Measurements from ENCODE around the gene EMD. TPM values are rescaled to one million over a fixed set of nuclear protein-coding genes. Genes with fewer than 3 reads are reported as not detected.

Gene EMD
- total RNA-seq, 1 experiment from 2014 or later: 115 TPM

GRCh38 chrX:154396973-154397887 lies 18.1 kb downstream of the EMD start:
- peak overlapping the region; percentile 98; the same call in 1 of the 2 replicates for H3K14ac ChIP-seq (ENCODE audit: insufficient read depth, low read length)

More at GRCh38 chrX:154396973-154397887, 18.1 kb downstream of the EMD start:
- peak overlapping the region; percentile 91 for H3K4me2 ChIP-seq (ENCODE audit: insufficient read depth, insufficient read length, low read length)
- no CpG with 5 or more reads among the region's 53 CpGs for WGBS (ENCODE audit: extremely low coverage, insufficient read length, low lambda C conversion rate)
- peak overlapping the region; percentile 65 for H3K27ac ChIP-seq (ENCODE audit: insufficient read length, low read depth, low read length)
- H3K9ac ChIP-seq (ENCODE audit: extremely low read depth, insufficient read length, low read length): peak overlapping the region; percentile 95
- TF ChIP-seq CTCF (conservative IDR thresholded peaks at IDR 0.05): no peak
- no peak overlapping the region for H2AK5ac ChIP-seq (ENCODE audit: insufficient read length, low read length)
- peak; percentile 63 for DNase-seq
- peaks cover 27% of the 10 kb centered on the region for H3K9me3 ChIP-seq (ENCODE audit: control insufficient read depth, low read depth, low read length)
- H3T11ph ChIP-seq (ENCODE audit: low read length): no peak overlapping the region
- peak overlapping the region; percentile 36 for H4K91ac ChIP-seq (ENCODE audit: insufficient read length, low read depth, low read length)
- no peak overlapping the region for H2BK20ac ChIP-seq (ENCODE audit: low read depth, low read length, poor library complexity, severe bottlenecking)
- H3K27me3 ChIP-seq (ENCODE audit: insufficient read depth, low read length): no peaks in the 10 kb centered on the region
- H3K4ac ChIP-seq (ENCODE audit: low read depth, low read length): peak overlapping the region; percentile 56
- H3K18ac ChIP-seq (ENCODE audit: insufficient read length, low read depth, low read length): peak overlapping the region; percentile 96
- peaks cover 16% of the 10 kb centered on the region for H3K23me2 ChIP-seq (ENCODE audit: insufficient read length, low read depth, low read length, poor library complexity, severe bottlenecking)
- H3K79me2 ChIP-seq (ENCODE audit: insufficient read depth, low read length): peaks cover 3% of the 10 kb centered on the region; the same call in 1 of the 2 replicates
- no peak overlapping the region for H4K8ac ChIP-seq (replicated peaks; ENCODE audit: insufficient read length, low read depth, low read length)
- Mint-ChIP-seq H3K27ac (peak overlapping the region; percentile 97 to 99 (median 99)), H3K36me3 (ENCODE audit: insufficient read depth in 1 of 3, low read depth in 3 of 3) (peaks cover 30 to 40% (median 30%) of the 10 kb centered on the region in 3 experiments), H3K27me3 (ENCODE audit: low read depth) (peaks cover 5% of the 10 kb centered on the region), H3K4me3 (peak overlapping the region; percentile 96 to 97), H3K4me1 (peaks cover 0 to 15% of the 10 kb centered on the region in 2 experiments; a peak in 2 of 4 replicates), H3K9me3 (peaks cover 48 to 50% of the 10 kb centered on the region in 2 experiments)
- H4K20me1 ChIP-seq (ENCODE audit: control insufficient read depth, insufficient read depth, insufficient read length): no peaks in the 10 kb centered on the region
- H3K79me1 ChIP-seq (ENCODE audit: insufficient read depth, low read depth, low read length, poor library complexity, severe bottlenecking): no peaks in the 10 kb centered on the region
- no peak overlapping the region for H2BK5ac ChIP-seq (ENCODE audit: insufficient read length, low read length)
- H4K5ac ChIP-seq (ENCODE audit: insufficient read length, low read depth, low read length): peak overlapping the region; percentile 60
- H2BK120ac ChIP-seq (ENCODE audit: low read depth, low read length, poor library complexity, severe bottlenecking): peak overlapping the region; percentile 39
- no peak overlapping the region for H2AFZ ChIP-seq (ENCODE audit: low read length)
- no peak overlapping the region for H3K23ac ChIP-seq (ENCODE audit: insufficient read length, low read depth, low read length)
- H3K4me1 ChIP-seq (ENCODE audit: insufficient read depth, low read length): no peaks in the 10 kb centered on the region
- H3K56ac ChIP-seq (ENCODE audit: insufficient read length, low read depth, low read length): no peak overlapping the region
- H2BK15ac ChIP-seq (ENCODE audit: low read depth, low read length): no peak overlapping the region; the same call in 1 of the 2 replicates
- no peak overlapping the region for H2BK12ac ChIP-seq (ENCODE audit: insufficient read length, low read depth, low read length)
